Fibroblast of lung (primary cell): ENCODE data around the gene DLAT.

ENCODE experiments used
- CTCF ChIP-seq, 2 donors: IDR thresholded peaks in 1 of 2; conservative IDR thresholded peaks in 1 of 2; 1 replicate in 1 of 2; 2 replicates in 1 of 2; pipeline ENCODE4 v1.5.1; 2011 to 2012; ENCODE audit warnings: low read length in 2 of 2, control low read depth in 1 of 2, inconsistent platforms in 1 of 2, low read depth in 1 of 2, mild to moderate bottlenecking in 1 of 2
- EZH2 ChIP-seq: IDR thresholded peaks from 2 replicates; pipeline ENCODE4 v1.5.1; 2012; ENCODE audit warnings: low read length, control low read depth, mild to moderate bottlenecking; ENCODE audit errors: missing control alignments

GRCh38 chr11:111982019-111982464 is 43.2 kb upstream of the DLAT start:
- TF ChIP-seq CTCF (conservative IDR thresholded peaks at IDR 0.05 in 1 of 2, IDR thresholded peaks at IDR 0.05 in 1 of 2; ENCODE audit: low read depth in 1 of 2, low read length in 2 of 2): peak; percentile 39 to 54
- no peak for TF ChIP-seq EZH2
